ENCODE results near the gene KLC3. TPM values are rescaled to one million over a fixed set of nuclear protein-coding genes. Genes with fewer than 3 reads are reported as not detected.

The KLC3 gene
- polyA plus RNA-seq, 1 of the 3 experiments (the other 2 are of a cell fraction) = 1.2 TPM

- no peaks in the 10 kb centered on the region for H4K20me1 ChIP-seq (ENCODE audit: insufficient read depth)
- H3K9ac ChIP-seq = no peak overlapping the region
- no peak for DNase-seq
- no peak overlapping the region for H3K4me2 ChIP-seq
- WGBS (ENCODE audit: low lambda C conversion rate) = 46% methylated on average over 9 of the region's 9 CpGs
- H3K9me2 ChIP-seq = no peaks in the 10 kb centered on the region
- H3K27me3 ChIP-seq (ENCODE audit: insufficient read depth) = no peaks in the 10 kb centered on the region
- POLR2A ChIA-PET = interaction anchor here (1.4 kb wide), 1 partner anchor 20 kb away, joined by 3 read pairs; no protein-coding TSS in a partner anchor
- TF ChIP-seq MAX (IDR thresholded peaks at IDR 0.05; ENCODE audit: low read depth) (no peak), ELF1 (IDR thresholded peaks at IDR 0.05) (no peak), GATA2 (CRISPR knock-in tag; IDR thresholded peaks at IDR 0.05) (no peak), CTCF (IDR thresholded peaks at IDR 0.05) (no peak), TAF1 (IDR thresholded peaks at IDR 0.05; ENCODE audit: borderline replicate concordance, low read depth, low read length) (no peak), REST (IDR thresholded peaks at IDR 0.05; ENCODE audit: low read depth, low read length) (no peak), EP300 (IDR thresholded peaks at IDR 0.05; ENCODE audit: borderline replicate concordance in 1 of 2, low read depth in 1 of 2, low read length in 1 of 2) (no peak), MXI1 (IDR thresholded peaks at IDR 0.05; ENCODE audit: low read depth, low read length) (no peak), EZH2phosphoT487 (IDR thresholded peaks at IDR 0.05; ENCODE audit: borderline replicate concordance, low read depth) (no peak), POLR2AphosphoS5 (IDR thresholded peaks at IDR 0.05; ENCODE audit: low read depth, low read length) (no peak), GABPA (IDR thresholded peaks at IDR 0.05; ENCODE audit: low read depth) (no peak), USF2 (IDR thresholded peaks at IDR 0.05; ENCODE audit: borderline replicate concordance, low read depth, low read length) (no peak), FOXJ3 (CRISPR knock-in tag; IDR thresholded peaks at IDR 0.05) (no peak), SMC3 (IDR thresholded peaks at IDR 0.05; ENCODE audit: low read depth, low read length) (no peak)
- H3K79me2 ChIP-seq (ENCODE audit: insufficient read depth) = no peaks in the 10 kb centered on the region
- H3K4me3 ChIP-seq (ENCODE audit: low read depth in 2 of 2, low read length in 1 of 2) = no peak overlapping the region
- H2AFZ ChIP-seq (ENCODE audit: low read depth) = no peak overlapping the region
- no peaks in the 10 kb centered on the region for H3K36me3 ChIP-seq (replicated peaks in 1 of 2; ENCODE audit: control insufficient read depth in 1 of 2, insufficient read depth in 2 of 2, low read length in 1 of 2)
- peaks cover 0 to 7% of the 10 kb centered on the region in 2 experiments; a peak in 1 of 4 replicates for H3K4me1 ChIP-seq (ENCODE audit: control insufficient read depth in 1 of 2, insufficient read depth in 2 of 2, low read depth in 1 of 2, low read length in 1 of 2)
- peaks cover 7% of the 10 kb centered on the region for H3F3A ChIP-seq (replicated peaks; ENCODE audit: insufficient read depth)
- no peaks in the 10 kb centered on the region for H3K9me3 ChIP-seq
- H3K27ac ChIP-seq (ENCODE audit: low read depth in 2 of 2, low read length in 1 of 2) = no peak overlapping the region
- CTCF ChIA-PET = interaction anchor here (1.4 kb wide), 1 partner anchor 32 kb away, joined by 4 read pairs; no protein-coding TSS in a partner anchor
These were observed 34.5 kb upstream of the KLC3 start for GRCh38 chr19:45306040-45306439.

All from SK-N-SH (cell line).